Suprapubic skin (tissue), 3 donors: ENCODE data around the gene DGLUCY.

Experiments used
- CTCF ChIP-seq, 2 donors: fragments of 200-600 bp in 1 of 2; fragments of 450-650 bp in 1 of 2; sonication (generic) in 1 of 2; IDR thresholded peaks; one replicate each; pipeline ENCODE4 v1.5.1; 2016 to 2019; ENCODE audit warnings: antibody characterized with exemption in 2 of 2, mild to moderate bottlenecking in 1 of 2, moderate library complexity in 1 of 2
- POLR2AphosphoS5 ChIP-seq, 3 donors: sonication (generic); formaldehyde crosslinking; IDR thresholded peaks; one replicate each; pipeline ENCODE4 v1.6.1; 2017; ENCODE audit warnings: antibody characterized with exemption in 3 of 3

GRCh38 chr14:91242635-91243034 lies 128.8 kb downstream of the DGLUCY start:
- no peak for TF ChIP-seq CTCF (IDR thresholded peaks at IDR 0.05)
- no peak for TF ChIP-seq POLR2AphosphoS5 (IDR thresholded peaks at IDR 0.05)
